GM21786 (cell line): Measurements from ENCODE around the gene LARP1.
A peak's percentile ranks its signal among the peaks of the same experiment; 100 is the strongest.
"Not testable (repeated sequence)": the region's sequence is repeated elsewhere in the genome, so short reads cannot be mapped to it uniquely, and the experiment has no call there.

Experiments
- ATAC-seq: cut with Tn5 transposase; IDR thresholded peaks from one replicate; pipeline ENCODE4 v1.9.1; 2021; ENCODE audit not compliant: unreplicated experiment

Gene LARP1

DNA sequence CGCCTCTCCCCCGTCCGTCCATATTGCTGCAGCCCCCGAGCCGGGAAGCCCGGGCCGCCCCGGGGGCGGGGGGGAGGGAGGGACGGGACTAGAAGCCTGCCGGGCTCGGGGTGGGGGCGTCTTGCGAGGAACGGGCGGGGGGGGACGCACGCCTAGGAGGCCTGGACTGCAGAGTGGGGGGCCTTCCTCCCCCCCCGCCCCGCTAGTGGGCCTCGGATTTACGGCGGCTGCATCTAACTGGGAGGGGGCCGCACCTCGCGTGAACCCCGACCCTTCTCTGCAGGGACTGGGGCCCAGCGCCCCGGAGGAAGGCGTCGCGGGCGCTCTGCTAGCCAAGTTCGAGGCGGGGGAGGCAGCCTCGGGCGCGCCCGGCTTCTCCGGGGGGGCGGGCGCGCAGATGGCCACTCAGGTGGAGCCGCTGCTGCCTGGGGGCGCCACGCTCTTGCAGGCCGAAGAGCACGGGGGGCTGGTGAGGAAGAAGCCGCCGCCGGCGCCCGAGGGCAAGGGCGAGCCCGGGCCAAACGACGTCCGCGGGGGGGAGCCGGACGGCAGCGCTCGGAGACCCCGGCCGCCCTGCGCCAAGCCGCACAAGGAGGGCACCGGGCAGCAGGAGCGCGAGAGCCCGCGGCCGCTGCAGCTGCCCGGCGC lies at the start of gene LARP1:
TSS of gene LARP1 (plus strand) at position 17 of the 648 bp plus-strand sequence. CDS start at position 398, 381 bp downstream.
- peak; percentile 0 for ATAC-seq

DNA sequence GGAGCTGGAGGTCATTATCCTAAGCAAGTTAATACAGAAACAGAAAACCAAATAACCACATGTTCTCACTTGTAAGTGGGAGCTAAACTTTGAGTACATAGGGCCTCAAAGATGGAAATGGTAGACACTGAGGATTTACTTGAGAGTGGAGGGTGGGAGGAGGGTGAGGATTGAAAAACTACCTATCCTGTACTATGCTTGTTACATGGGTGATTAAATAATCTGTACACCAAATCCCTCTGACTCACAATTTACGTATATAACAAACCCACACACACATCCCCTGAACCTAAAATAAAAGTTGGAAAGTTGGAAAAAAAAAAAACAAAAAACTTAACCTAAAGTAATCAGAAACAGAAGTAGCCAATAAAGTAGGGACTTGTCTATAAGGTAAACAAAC lies 48.8 kb upstream of the LARP1 start:
- ATAC-seq, result no peak

- no peak for ATAC-seq
Observed at GRCh38 chr5:154707641-154708040, 47.5 kb upstream of the LARP1 start.

DNA sequence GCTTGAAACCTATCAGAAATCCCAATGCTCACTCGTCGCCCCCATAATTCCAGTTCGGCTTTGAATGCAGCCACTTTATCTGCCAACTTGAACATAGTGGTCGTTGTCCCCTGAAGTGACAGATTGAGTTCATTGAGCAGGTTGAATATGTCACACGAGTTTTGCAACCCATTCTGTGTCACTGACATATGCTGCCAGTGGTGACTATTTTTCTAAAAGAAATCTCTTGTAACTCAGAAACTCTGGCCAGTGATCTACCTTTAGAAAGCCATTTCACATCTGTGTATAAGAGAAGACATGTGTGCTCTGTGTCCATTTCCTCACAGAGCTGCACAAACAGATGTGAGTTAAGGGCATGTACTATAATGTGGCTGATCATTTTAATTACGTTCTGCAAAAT lies 47.0 kb upstream of the LARP1 start:
- ATAC-seq, result no peak

DNA sequence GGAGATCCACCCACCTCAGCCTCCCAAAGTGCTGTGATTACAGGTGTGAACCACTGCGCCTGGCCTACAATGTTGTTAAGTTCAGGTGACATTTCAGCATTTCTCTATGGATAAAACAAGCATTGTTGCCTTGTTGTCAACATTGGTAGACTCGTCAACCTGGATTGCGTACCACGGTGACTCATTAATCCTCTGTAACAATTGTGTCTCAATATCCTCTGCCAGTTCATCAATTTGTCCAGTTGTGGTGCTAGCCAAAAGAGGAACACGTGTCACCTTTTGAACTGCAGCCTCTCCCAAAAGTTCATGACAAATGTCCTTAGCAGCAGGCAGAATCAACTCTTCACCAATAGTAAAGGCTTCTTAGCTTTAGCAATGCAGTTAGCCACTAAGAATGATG lies 46.3 kb upstream of the LARP1 start:
- no peak for ATAC-seq

DNA sequence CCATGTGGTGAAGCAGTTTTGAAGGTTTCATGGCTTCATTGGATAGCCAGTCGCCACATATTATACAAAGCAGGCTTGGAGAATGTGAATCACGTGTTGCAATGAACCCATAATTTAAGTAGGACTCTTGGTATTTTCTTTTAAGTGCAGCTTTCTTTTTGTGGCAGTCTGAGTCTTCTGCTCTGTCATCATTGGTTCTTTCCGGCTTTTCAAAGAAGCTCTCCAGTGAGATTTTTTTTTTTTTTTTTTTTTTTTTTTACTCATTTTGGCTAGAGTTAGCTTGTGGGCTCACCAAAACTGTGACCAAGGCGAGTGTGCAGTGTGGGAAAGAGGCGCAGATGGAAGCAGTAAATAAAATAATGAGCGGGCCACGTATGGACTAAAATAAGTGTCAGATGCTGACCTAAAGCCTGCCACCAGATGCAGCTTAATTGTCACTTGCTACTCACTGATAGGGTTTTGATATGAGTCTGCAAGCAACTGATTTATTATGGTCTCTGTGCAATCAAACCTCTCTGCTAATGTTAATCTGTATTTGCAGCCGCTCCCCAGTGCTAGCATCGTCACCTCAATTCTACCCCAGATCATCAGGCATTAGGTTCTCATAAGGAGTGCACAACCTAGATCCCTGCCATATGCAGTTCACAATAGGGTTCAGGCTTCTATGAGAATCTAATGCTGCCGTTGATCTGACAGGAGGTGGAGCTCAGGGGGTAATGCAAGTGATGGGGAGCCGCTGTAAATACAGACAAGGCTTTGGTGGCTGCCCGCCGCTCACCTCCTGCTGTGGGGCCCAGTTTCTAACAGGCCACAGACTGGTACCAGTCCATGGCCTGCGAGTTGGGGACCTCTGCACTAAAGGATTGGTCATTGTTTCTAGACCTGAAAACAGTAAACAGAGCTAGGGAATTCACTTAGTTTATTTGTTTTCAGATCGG lies 45.5 kb upstream of the LARP1 start:
- no peak for ATAC-seq

GRCh38 chr5:154712518-154713437 lies 42.4 kb upstream of the LARP1 start:
- ATAC-seq, result no peak

- no peak for ATAC-seq
Observed at GRCh38 chr5:154713615-154714125, 41.5 kb upstream of the LARP1 start.

DNA sequence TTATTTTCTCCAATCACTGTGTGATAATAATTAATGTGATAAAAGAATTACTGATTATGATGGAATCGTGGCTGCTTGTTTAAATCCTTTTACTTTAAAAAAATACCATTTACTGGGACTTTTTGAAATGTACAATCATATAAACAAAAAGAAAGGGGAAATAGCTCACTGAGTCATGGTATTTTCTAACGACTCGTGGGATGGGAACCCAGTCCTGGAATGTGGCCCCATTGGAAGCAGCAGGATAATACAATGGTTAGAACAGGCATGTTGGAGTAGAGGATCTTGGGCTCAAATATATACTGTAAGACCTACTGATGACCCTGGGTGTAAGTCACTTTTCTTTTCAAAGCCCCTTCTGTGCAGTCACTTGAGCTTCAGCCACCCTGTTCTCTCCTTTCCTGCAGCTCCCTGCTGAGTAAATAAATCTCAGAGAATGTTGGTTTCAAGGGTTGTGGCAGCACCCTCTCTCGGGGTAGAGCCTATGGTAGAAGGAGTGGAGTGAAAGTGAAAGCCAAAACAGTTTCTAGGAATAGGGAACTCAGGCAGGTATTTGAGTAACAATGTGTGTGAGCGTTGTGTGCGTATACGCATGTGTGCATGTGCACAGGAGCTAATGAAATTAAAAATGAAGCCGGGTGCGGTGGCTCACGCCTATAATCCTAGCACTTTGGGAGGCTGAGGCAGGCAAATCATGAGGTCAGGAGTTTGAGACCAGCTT lies 40.8 kb upstream of the LARP1 start:
- ATAC-seq, result peak; percentile 86

GRCh38 chr5:154721481-154722058 lies 33.6 kb upstream of the LARP1 start:
- no peak for ATAC-seq

- no peak for ATAC-seq
Observed at GRCh38 chr5:154722097-154722496, 33.1 kb upstream of the LARP1 start.

DNA sequence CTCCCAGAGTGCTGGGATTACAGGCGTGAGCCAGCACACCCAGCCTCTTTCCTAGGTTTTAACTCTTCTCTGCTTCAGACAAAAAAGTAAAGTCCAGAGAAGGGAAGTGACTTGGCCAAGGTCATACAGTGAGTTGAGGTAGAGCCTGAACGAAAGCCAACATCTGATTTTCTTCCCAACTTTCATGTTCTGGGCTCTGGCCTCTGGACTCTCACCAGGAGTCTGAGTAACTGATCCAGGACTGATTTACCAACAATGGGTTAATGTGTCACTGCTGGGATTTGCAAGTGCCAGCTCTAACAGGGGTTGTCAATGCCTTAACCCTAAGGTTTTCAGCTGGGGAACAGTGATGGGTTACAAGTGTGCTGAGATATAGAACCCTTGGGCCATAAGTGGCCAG lies 32.2 kb upstream of the LARP1 start:
- no peak for ATAC-seq

DNA sequence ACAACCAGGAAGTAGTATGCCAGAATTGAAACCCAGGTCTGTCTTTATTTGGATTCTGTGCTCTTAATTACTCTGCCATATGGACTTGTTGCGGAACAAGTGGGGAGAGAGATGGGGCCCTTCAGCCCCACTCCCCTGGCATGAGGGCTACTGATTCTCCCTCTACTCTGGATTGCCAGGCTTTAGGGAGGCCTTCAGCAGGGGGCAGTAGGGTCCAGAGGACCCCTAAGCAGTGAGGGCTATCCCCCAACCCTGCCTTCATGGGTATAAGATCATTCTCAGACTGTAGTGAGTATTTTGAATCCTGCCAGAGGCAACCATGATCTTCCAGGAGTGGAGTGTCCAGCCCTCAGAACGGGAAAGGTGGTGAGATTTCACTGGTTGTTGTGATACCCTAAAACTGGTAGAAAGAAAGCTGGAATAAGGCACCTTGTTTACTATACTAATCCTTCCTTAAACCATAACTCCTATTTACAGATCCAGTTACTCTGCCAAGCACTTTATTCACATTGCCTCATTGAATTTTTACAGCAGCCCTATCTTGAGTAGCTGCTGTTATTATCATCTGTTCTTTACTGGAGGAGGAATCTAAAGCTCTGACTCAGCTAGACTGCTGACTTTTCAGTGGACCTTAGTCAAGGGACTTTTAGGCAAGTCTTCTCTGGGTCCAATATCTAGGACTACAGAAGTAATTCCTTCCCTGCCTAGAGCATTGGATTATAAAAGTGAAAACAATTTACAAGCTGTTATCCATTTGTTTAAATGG lies 31.3 kb upstream of the LARP1 start:
- no peak for ATAC-seq

- ATAC-seq, result no peak
Observed at GRCh38 chr5:154727361-154727760, 27.8 kb upstream of the LARP1 start.

- ATAC-seq, result no peak
Observed at GRCh38 chr5:154728939-154729588, 26.1 kb upstream of the LARP1 start.

- no peak for ATAC-seq
Observed at GRCh38 chr5:154729613-154730012, 25.6 kb upstream of the LARP1 start.

DNA sequence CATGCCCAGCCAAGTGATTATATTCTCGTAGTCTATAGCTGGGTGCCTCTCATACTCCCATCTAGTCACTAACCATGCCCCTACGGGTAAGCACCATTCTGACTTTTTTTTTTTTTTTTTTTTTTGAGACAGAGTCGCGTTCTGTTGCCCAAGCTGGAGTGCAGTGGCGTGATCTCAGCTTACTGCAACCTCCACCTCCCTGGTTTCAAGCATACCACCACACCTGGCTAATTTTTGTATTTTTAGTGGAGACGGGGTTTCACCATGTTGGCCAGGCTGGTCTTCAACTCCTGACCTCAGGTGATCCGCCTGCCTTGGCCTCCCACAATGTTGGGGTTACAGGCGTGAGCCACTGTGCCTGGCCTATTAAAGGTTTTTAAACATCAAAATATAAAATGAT lies 24.4 kb upstream of the LARP1 start:
- ATAC-seq, result not testable (repeated sequence)

DNA sequence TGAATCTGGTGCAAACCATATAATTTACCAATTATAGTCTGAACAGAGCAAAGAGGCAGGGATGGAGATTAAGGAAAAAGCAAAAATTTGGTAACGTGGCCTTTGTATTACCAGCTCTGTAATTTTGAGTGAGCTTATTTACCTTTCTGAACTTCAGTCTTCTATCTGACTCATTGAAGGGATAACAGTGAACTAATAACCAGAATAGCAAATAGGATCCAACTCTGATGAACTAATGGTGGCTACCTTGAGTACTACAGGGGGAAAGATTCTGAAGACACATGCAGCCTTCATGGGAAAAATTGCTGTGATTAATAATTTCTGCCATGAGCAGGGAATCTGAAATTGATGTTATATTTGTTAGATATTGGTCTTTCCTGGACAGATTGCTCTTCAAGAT lies 23.0 kb upstream of the LARP1 start:
- ATAC-seq, result no peak
